LNCAP (cell line): Measurements from ENCODE around the gene AGL.

Experiments used
- TF ChIP-seq, protein P1 (sequence below): fragments of 450-650 bp; IDR thresholded peaks from 2 replicates; pipeline ENCODE4 v1.5.1; 2017; ENCODE audit warnings: mild to moderate bottlenecking

Gene AGL

DNA sequence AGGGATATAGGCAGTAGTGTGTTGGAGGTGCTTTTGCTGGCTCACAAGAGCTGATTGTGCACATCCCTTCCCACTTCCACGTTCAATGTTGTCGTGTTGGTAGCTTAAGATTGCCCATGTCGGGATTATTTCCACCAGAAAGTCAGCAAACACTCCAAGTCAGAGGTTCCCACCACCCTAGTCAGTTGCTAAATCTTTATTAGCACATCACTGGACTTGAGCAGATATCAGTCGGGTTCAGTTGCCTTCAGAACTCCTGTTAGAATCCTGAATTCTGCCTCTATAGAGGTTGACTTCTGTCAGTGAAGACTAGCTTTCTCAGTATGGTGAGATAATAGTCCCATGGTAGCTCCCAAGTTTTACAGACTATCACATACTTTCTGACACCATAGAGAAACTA lies 10.5 kb downstream of the AGL start:
- TF ChIP-seq, protein P1, sequence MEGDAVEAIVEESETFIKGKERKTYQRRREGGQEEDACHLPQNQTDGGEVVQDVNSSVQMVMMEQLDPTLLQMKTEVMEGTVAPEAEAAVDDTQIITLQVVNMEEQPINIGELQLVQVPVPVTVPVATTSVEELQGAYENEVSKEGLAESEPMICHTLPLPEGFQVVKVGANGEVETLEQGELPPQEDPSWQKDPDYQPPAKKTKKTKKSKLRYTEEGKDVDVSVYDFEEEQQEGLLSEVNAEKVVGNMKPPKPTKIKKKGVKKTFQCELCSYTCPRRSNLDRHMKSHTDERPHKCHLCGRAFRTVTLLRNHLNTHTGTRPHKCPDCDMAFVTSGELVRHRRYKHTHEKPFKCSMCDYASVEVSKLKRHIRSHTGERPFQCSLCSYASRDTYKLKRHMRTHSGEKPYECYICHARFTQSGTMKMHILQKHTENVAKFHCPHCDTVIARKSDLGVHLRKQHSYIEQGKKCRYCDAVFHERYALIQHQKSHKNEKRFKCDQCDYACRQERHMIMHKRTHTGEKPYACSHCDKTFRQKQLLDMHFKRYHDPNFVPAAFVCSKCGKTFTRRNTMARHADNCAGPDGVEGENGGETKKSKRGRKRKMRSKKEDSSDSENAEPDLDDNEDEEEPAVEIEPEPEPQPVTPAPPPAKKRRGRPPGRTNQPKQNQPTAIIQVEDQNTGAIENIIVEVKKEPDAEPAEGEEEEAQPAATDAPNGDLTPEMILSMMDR: no peak

DNA sequence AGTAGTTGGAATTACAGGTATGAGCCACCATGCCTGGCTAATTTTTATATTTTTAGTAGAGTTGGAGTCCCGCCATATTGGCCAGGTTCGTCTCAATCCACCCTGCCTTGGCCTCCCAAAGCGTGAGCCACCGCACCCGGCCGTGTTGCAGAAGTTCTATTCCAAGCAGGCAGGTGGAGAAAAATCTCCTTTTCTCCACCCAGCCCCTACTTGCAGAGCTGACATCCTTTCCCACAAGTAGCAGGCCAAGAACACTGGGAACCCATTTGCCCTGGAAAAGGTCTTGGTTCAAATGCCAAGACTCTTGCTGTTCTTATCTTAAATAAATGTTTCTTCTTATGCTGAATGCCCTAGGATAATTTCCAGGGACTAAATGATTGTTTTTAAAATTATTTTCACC lies 17.5 kb downstream of the AGL start:
- TF ChIP-seq, protein P1: no peak

DNA sequence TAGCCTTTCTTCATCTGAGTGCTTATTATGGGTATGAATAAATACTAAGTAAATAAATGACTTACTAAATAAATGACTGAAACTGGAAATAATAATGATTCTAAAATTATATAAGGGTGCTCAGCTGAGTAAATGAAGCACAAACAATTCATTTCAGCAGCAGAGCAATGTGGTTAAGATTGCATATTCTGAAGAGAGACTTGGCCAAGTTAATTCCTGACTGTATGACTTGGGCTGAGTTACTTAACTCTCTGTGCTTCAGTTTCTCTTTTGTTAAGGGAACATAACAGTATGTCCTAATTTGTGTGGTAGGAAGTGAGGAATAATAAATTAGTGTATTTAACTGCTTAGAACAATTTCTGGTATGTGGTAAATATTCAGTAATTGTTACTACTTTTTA lies 19.1 kb downstream of the AGL start:
- TF ChIP-seq, protein P1: no peak

DNA sequence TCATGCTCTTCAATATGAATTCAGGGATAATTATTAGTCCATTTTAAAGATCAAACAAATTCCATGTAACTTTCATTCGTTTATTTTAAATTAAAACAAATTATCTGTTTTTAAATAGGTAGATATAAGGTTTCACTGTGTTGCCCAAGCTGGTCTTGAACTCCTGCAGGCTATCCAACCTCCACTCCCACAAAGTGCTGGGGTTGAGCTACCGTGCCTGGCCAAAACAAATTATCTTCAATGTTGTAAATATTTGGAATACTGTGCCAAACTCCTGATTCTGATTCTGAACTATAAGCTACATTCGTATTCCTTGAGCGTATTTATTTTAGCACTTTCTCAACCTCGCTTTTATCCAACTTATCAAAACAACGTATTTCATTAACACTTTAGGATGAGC lies 19.6 kb downstream of the AGL start:
- TF ChIP-seq, protein P1: no peak

DNA sequence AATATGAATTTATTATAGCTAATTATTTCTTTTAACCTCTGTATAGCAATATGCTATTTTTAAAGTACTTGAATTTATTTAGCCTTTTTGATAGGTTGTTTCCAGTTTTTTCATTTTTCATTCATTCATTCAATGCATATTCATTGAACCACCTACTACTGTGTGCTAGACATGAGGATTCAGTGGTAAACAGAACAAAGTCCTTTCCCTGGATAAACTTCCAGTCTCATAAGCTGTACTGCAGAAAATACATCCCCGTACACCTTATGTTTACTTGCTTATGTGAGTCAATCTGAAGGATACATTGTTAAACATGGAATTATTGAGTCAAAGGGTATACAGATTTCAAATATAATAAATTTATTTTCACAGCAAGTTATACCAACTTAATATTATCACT lies 21.9 kb downstream of the AGL start:
- TF ChIP-seq, protein P1: no peak

DNA sequence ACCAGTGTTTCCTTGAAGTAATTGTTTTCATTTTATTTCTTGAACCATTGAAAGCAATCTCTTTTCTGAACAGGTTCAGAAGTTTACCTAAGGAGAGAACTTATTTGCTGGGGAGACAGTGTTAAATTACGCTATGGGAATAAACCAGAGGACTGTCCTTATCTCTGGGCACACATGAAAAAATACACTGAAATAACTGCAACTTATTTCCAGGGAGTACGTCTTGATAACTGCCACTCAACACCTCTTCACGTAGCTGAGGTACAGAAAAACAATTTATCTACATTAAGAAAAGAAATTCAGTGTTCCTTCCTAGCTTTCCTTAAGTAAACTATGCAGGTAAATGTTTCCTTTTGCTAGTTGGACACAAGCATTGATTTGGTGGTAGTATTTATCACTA lies 27.4 kb downstream of the AGL start:
- TF ChIP-seq, protein P1: no peak

DNA sequence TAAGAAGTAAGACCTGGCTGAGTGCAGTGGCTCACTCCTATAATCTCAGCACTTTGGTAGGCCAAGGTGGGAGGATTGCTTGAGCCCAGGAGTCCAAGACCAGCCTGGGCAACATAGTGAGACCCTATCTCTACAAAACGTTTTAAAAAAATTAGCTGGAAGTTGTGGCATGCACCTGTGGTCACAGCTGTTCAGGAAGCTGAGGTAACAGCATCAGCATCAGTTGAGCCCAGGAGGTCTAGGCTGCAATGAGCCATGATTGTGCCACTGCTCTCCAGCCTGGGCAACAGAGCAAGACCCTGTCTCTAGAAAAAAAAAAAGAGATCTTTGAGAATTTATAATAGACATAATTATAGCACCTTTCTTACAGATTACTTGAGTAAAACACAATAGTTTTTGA lies 36.0 kb downstream of the AGL start:
- TF ChIP-seq, protein P1: no peak

DNA sequence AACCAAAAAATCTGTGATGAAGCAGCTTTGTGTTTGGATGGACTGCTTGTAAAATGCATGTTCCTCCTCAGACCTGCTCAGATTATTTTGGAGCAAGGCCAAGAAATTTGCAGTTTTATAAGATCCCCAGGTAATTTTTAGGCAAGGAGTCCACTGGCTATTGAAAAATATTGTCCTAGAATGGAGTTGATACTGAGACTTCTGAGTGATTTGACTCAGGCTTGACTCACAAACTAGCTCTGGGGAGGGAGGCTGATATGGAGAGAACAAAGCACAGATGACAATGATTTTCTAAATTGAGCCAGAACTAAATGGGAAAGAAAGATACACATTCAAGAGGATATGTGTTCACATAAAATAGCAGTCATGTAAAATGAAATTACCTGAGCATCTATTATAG lies 36.7 kb downstream of the AGL start:
- TF ChIP-seq, protein P1: no peak
